Measurements from ENCODE around the gene SEC14L5. TPM values are rescaled to one million over a fixed set of nuclear protein-coding genes. Genes with fewer than 3 reads are reported as not detected.
A peak's percentile ranks its signal among the peaks of the same experiment; 100 is the strongest.

Gene SEC14L5
- total RNA-seq, 2 experiments from 2014 or later, result 0.07 TPM; not detected in 1

DNA sequence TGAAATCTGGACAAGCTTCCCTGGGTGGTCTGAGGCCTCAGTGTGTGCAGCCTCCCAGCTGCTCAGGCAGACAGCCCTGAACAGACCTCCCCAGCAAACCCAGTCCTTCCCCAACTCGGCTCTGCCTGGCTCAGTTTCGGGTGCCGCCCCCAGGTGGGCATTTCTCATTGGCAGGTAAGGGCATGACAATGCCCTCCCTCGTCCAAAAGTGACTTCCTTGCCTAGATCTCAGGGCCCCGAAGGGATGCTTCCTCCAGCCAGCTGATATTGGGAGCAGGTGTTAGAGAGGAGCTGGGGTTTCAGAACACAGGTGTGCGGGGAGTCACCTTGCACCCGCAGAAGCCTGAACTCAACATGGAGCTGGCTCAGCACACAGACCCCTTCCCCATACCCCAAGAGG, 17.4 kb upstream of the SEC14L5 start:
- ChIA-PET CTCF (interaction anchor here (1.1 kb wide), 1 partner anchor 15 kb away, joined by 3 read pairs; no protein-coding TSS in a partner anchor), POLR2A (no interaction called here)
- TF ChIP-seq, protein P1, sequence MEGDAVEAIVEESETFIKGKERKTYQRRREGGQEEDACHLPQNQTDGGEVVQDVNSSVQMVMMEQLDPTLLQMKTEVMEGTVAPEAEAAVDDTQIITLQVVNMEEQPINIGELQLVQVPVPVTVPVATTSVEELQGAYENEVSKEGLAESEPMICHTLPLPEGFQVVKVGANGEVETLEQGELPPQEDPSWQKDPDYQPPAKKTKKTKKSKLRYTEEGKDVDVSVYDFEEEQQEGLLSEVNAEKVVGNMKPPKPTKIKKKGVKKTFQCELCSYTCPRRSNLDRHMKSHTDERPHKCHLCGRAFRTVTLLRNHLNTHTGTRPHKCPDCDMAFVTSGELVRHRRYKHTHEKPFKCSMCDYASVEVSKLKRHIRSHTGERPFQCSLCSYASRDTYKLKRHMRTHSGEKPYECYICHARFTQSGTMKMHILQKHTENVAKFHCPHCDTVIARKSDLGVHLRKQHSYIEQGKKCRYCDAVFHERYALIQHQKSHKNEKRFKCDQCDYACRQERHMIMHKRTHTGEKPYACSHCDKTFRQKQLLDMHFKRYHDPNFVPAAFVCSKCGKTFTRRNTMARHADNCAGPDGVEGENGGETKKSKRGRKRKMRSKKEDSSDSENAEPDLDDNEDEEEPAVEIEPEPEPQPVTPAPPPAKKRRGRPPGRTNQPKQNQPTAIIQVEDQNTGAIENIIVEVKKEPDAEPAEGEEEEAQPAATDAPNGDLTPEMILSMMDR (IDR thresholded peaks at IDR 0.05), result no peak
- H3K27ac Mint-ChIP-seq, result no peak overlapping the region
- H3K4me3 Mint-ChIP-seq, result no peak overlapping the region
- peaks cover 18% of the 10 kb centered on the region for H3K27me3 Mint-ChIP-seq
- no peak for ATAC-seq
- no peaks in the 10 kb centered on the region for H3K36me3 Mint-ChIP-seq (ENCODE audit: low read depth)
- intact Hi-C loops (cut with micrococcal nuclease), result no loop called here
- H3K4me1 Mint-ChIP-seq (ENCODE audit: low read depth), result peaks cover 6% of the 10 kb centered on the region
- H3K9me3 Mint-ChIP-seq, result no peaks in the 10 kb centered on the region
- DNase-seq, result no peak

DNA sequence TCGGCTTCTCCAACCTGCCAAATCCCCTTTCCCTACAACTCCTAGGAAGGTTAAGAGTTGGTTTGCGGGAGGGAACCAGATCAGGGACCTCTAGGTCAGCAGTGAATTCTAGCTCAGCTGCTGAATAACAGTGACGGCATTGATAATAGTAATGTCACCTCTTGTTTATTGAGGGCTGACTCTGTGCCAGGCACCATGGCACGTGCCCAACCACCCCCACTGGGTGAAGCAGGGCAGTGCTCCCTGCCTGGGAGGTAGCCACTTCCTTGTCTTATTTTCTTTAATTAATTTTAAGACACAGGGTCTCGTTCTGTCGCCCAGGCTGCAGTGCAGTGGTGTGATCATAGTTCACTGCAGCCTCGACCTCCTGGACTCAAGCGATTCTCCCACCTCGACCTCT, 15.6 kb upstream of the SEC14L5 start:
- CTCF ChIA-PET, result no interaction called here
- no peaks in the 10 kb centered on the region for H3K9me3 Mint-ChIP-seq
- no peak overlapping the region for H3K27ac Mint-ChIP-seq
- ATAC-seq (no peak), DNase-seq (no peak)
- H3K4me3 Mint-ChIP-seq, result no peak overlapping the region
- peaks cover 11% of the 10 kb centered on the region for H3K27me3 Mint-ChIP-seq
- no peaks in the 10 kb centered on the region for H3K36me3 Mint-ChIP-seq (ENCODE audit: low read depth)
- POLR2A ChIA-PET, result no interaction called here
- H3K4me1 Mint-ChIP-seq (ENCODE audit: low read depth), result peaks cover 2% of the 10 kb centered on the region
- intact Hi-C loops (cut with micrococcal nuclease), result no loop called here
- TF ChIP-seq, protein P1 (IDR thresholded peaks at IDR 0.05), result no peak

DNA sequence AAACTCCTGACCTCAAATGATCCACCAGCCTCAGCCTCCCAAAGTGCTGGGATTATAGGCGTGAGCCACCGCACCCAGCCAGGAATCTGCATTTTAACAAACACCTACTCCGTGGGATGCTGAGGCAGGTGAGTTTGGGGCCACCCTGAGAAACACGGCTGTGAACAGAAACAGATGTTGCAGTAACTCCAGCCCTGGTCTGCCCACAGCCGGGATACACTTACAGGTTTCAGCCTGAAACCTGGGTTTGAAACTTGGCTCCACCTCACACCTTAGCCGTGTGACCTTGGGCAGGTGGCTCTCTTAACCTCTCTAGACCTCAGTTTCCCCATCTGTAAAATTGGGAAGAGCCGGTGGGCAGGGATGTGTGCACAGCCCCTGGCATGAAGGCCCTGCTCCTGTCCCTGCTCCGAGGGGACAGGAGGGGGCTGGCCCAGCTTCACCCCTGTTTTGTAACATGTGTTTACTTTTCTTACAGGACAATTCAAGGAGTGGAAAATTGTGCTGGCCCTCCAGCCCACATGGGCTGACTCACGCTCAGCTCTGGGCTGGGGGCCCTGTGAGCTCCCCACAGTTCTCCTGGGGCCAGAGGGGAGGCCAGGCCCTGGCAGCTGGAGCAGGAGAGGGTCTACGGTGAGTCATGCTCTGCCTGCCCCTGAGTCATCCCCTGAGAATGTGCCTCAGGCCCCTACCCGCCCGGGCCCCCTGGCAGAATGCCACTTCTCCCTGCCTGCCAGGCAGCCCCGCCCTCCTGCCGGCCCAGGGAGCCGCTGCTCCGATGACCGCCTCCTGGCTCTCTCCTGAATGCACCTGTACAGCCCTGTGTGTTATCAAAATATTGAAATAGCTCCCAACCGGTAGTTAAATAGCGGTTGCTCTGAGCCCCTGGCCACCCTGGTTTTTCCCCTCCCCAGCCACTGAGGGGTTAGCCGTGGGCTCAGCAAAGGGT, 13.5 kb upstream of the SEC14L5 start:
- H3K27ac Mint-ChIP-seq, result no peak overlapping the region
- H3K27me3 Mint-ChIP-seq, result peaks cover 2% of the 10 kb centered on the region
- CTCF ChIA-PET, result interaction anchor here (1.1 kb wide), 1 partner anchor 12 kb away, joined by 3 read pairs; no protein-coding TSS in a partner anchor
- TF ChIP-seq, protein P1 (IDR thresholded peaks at IDR 0.05), result no peak
- H3K4me3 Mint-ChIP-seq, result no peak overlapping the region
- H3K4me1 Mint-ChIP-seq (ENCODE audit: low read depth), result peaks cover 2% of the 10 kb centered on the region
- intact Hi-C loops (cut with micrococcal nuclease), result no loop called here
- ATAC-seq (peak; percentile 27), DNase-seq (peak; percentile 25)
- no peaks in the 10 kb centered on the region for H3K36me3 Mint-ChIP-seq (ENCODE audit: low read depth)
- no peaks in the 10 kb centered on the region for H3K9me3 Mint-ChIP-seq
- POLR2A ChIA-PET, result no interaction called here

DNA sequence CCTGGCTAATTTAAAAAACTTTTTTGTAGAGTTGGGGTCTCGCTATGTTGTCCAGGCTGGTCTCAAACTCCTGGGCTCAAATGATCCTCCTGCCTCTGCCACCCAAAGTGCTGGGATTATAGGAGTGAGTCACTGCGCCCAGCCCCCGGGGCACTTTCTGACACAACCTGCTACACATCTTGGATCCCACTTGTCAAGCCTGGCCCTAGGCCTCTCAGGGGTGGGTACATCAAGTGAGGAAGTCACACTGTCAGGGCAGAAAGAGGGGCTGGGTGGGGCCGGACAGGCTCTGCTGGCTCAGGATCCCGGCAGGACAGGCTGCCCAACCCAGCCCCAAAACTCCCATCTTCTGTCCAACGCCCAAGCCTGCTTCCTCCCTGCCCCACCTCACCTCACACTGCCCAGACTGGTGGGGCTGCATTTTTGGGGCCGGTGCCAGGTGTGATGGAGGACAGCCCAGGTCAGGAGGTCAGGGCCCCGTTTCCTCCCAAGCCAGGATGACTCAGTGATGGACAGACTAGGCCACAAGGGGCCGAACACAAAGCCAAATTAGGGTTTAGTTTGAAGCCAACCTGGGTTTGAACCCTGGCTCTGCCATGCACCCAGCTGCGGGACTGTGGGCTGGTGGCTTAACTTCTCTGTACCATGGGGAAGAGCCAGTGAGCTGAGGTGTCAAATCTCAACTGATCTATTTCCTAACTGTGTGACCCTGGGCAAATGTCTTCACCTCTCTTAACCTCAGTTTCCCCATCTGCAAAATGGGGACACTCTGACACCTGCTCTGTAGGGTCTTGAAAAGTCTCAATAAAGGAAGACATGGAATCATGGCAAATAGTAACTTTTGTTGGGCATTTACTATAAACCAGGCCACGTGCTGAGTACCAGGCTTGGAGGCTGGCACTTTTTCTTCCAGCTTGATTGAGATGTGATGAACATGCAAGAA, 12.3 kb upstream of the SEC14L5 start:
- peaks cover 4% of the 10 kb centered on the region for H3K27me3 Mint-ChIP-seq
- ChIA-PET POLR2A (no interaction called here), CTCF (no interaction called here)
- H3K27ac Mint-ChIP-seq, result no peak overlapping the region
- intact Hi-C loops (cut with micrococcal nuclease), result no loop called here
- DNase-seq, result no peak
- ATAC-seq, result no peak
- TF ChIP-seq, protein P1 (IDR thresholded peaks at IDR 0.05), result no peak
- H3K4me3 Mint-ChIP-seq, result no peak overlapping the region
- H3K36me3 Mint-ChIP-seq (ENCODE audit: low read depth), result no peaks in the 10 kb centered on the region
- H3K9me3 Mint-ChIP-seq, result no peaks in the 10 kb centered on the region
- H3K4me1 Mint-ChIP-seq (ENCODE audit: low read depth), result peaks cover 2% of the 10 kb centered on the region

Data from activated CD8-positive, alpha-beta T cell treated with anti-CD3 and anti-CD28 coated beads for 36 hours (primary cell).